Gastrocnemius medialis (tissue), 4 donors: ENCODE results near the gene TNS1.

Source experiments
- POLR2A ChIP-seq, 2 donors: fragments of 450-650 bp; IDR thresholded peaks; one replicate each; pipeline ENCODE4 v1.6.1; 2017; ENCODE audit warnings: antibody characterized with exemption in 2 of 2, mild to moderate bottlenecking in 2 of 2, moderate library complexity in 2 of 2
- TF ChIP-seq, protein P1 (sequence below), 5 experiments: fragments of 450-650 bp in 3 of 5; fragments of 200-600 bp in 2 of 5; sonication (generic) in 2 of 5; IDR thresholded peaks in 4 of 5; conservative IDR thresholded peaks in 1 of 5; 1 replicate in 4 of 5; 2 replicates in 1 of 5; pipeline ENCODE4 v1.5.1; 2016 to 2019; ENCODE audit warnings: antibody characterized with exemption in 5 of 5, mild to moderate bottlenecking in 3 of 5, moderate library complexity in 3 of 5

- TF ChIP-seq, protein P1, sequence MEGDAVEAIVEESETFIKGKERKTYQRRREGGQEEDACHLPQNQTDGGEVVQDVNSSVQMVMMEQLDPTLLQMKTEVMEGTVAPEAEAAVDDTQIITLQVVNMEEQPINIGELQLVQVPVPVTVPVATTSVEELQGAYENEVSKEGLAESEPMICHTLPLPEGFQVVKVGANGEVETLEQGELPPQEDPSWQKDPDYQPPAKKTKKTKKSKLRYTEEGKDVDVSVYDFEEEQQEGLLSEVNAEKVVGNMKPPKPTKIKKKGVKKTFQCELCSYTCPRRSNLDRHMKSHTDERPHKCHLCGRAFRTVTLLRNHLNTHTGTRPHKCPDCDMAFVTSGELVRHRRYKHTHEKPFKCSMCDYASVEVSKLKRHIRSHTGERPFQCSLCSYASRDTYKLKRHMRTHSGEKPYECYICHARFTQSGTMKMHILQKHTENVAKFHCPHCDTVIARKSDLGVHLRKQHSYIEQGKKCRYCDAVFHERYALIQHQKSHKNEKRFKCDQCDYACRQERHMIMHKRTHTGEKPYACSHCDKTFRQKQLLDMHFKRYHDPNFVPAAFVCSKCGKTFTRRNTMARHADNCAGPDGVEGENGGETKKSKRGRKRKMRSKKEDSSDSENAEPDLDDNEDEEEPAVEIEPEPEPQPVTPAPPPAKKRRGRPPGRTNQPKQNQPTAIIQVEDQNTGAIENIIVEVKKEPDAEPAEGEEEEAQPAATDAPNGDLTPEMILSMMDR (IDR thresholded peaks at IDR 0.05 in 4 of 5, conservative IDR thresholded peaks at IDR 0.05 in 1 of 5), result no peak
- TF ChIP-seq POLR2A (IDR thresholded peaks at IDR 0.05), result peak; percentile 70 to 73
Observed at GRCh38 chr2:217858519-217859491, 144.0 kb downstream of the TNS1 start.
